Inflammatory macrophage (primary cell): ENCODE data around the gene FAM83C.

Experiments
- DNase-seq, 2 donors: peaks; one replicate each; pipeline ENCODE4 v3.0.0-alpha.2; 2020 to 2022

Gene FAM83C

GRCh38 chr20:35283441-35284266, 8.6 kb downstream of the FAM83C start:
- peak; percentile 39 to 46 for DNase-seq

- DNase-seq: no peak
Measured at GRCh38 chr20:35281506-35282101, 10.6 kb downstream of the FAM83C start.

GRCh38 chr20:35280523-35280922, 11.7 kb downstream of the FAM83C start:
- DNase-seq: no peak

- DNase-seq: no peak
Measured at GRCh38 chr20:35279533-35280174, 12.6 kb downstream of the FAM83C start.

GRCh38 chr20:35279040-35279439, 13.2 kb downstream of the FAM83C start:
- DNase-seq: no peak

GRCh38 chr20:35277531-35278395, 14.5 kb downstream of the FAM83C start, which contains the start of gene MMP24OS:
Gene MMP24OS, minus strand, starts transcription at chr20:35278122. Its CDS starts 193 bp downstream, at chr20:35277929.
- peak; percentile 93 to 95 for DNase-seq

GRCh38 chr20:35277127-35277526, 15.1 kb downstream of the FAM83C start:
- no peak for DNase-seq

- no peak for DNase-seq
Measured at GRCh38 chr20:35276408-35276807, 15.8 kb downstream of the FAM83C start.

- DNase-seq: no peak
Measured at GRCh38 chr20:35275741-35276251, 16.4 kb downstream of the FAM83C start.

- DNase-seq: no peak
Measured at GRCh38 chr20:35274172-35275092, 17.8 kb downstream of the FAM83C start.

- no peak for DNase-seq
Measured at GRCh38 chr20:35273449-35274171, 18.6 kb downstream of the FAM83C start.

- no peak for DNase-seq
Measured at GRCh38 chr20:35271904-35272303, 20.3 kb downstream of the FAM83C start.

GRCh38 chr20:35271073-35271882, 20.9 kb downstream of the FAM83C start:
- no peak for DNase-seq

- no peak for DNase-seq
Measured at GRCh38 chr20:35270021-35270902, 22.0 kb downstream of the FAM83C start.

- peak; percentile 37 to 48 for DNase-seq
Measured at GRCh38 chr20:35269055-35269781, 23.0 kb downstream of the FAM83C start.

GRCh38 chr20:35267092-35267491, 25.1 kb downstream of the FAM83C start:
- no peak for DNase-seq

- DNase-seq: no peak
Measured at GRCh38 chr20:35264755-35265154, 27.5 kb downstream of the FAM83C start.
